Pancreas (tissue), 10 donors: Measurements from ENCODE around the gene MTX2. TPM values are rescaled to one million over a fixed set of nuclear protein-coding genes. Genes with fewer than 3 reads are reported as not detected.
"Not testable (repeated sequence)": the region's sequence is repeated elsewhere in the genome, so short reads cannot be mapped to it uniquely, and the experiment has no call there.

ENCODE experiments used
- ATAC-seq, 4 donors: fragments of 200-7000 bp; cut with Tn5 transposase; one replicate each; pipeline versions ENCODE4 v1.8.0 to v1.9.1; 2020; ENCODE audit warnings: mild to moderate bottlenecking in 4 of 4, moderate library complexity in 4 of 4
- DNase-seq, 6 donors: peaks; one replicate each; pipeline ENCODE4 v3.0.0-alpha.2; 2020
- FAIRE-seq: peaks from 2 replicates; lab custom pipeline; 2012; peaks lifted over from hg19 to GRCh38; lab: Jason Lieb, UNC
- H3K27ac ChIP-seq, 4 donors: fragments of 200-600 bp; sonication (generic); 1 replicate in 3 of 4; 2 replicates in 1 of 4; pipeline versions ENCODE4 v1.5.0 to v1.8.0; 2020
- H3K27me3 ChIP-seq, 4 donors: fragments of 200-600 bp; one replicate each; pipeline ENCODE4 v1.8.0; 2021
- H3K36me3 ChIP-seq, 3 donors: fragments of 200-600 bp; sonication (generic) in 1 of 3; one replicate each; pipeline versions ENCODE4 v1.5.0 to v1.8.0; 2020 to 2021
- H3K4me1 ChIP-seq, 3 donors: fragments of 200-600 bp; one replicate each; pipeline ENCODE4 v1.8.0; 2021
- H3K4me3 ChIP-seq, 4 donors: fragments of 200-600 bp; sonication (generic) in 2 of 4; one replicate each; pipeline versions ENCODE4 v1.5.0 to v1.8.0; 2020 to 2021
- H3K9me3 ChIP-seq, 4 donors: fragments of 200-600 bp; one replicate each; pipeline ENCODE4 v1.8.0; 2021
- CTCF ChIP-seq, 4 donors: fragments of 200-600 bp; sonication (generic) in 3 of 4; IDR thresholded peaks; one replicate each; pipeline versions ENCODE4 v1.5.0 to v1.8.0; 2021; ENCODE audit warnings: antibody characterized with exemption in 4 of 4
- WGBS, 2 donors: extraction: QIAGEN DNeasy Blood & Tissue Kit; methylation state at CpG; one replicate each; pipeline ENCODE4 v1.1.7; 2013; 5-methylcytosine and 5-hydroxymethylcytosine counted together
- intact Hi-C, 3 donors: fragments of 100-400 bp; cut with DNase I; formaldehyde crosslinking; loops; one replicate each; pipeline versions ENCODE4 v1.11.1 to v1.14.2; 2022
- polyA plus RNA-seq, 2 donors: library from polyadenylated mRNA; stranded (reverse); fragments of 200-250 nt; gene quantifications; one replicate each; pipeline ENCODE4 v1.2.3, GENCODE V29; 2013
- total RNA-seq, 6 donors: library from RNA; stranded (reverse); fragmentation: NEBNext Ultra II Directional in 4 of 6; extraction: Animal tissue kit (Norgen Biotek cat#: 25700) in 4 of 6; gene quantifications; one replicate each; pipeline versions ENCODE4 v1.2.1 to v1.2.4, GENCODE V29; 2021 to 2023
- donor health status: healthy with polysubstance abuse.
- donor health status: DM: no; HTN: no; CAD: no; lungs with moderate emphysema.
- donor health status: DM: no; HTN: no; CAD: no.
- donor health status: control.
- donor health status: control.
- donor health status: Bipolar disorder and iron deficiency.
- donor health status: DM: yes; HTN: yes; CAD: no.
- donor health status: DM: no; HTN: no; CAD: no.
- donor health status: DM: no; HTN: no; CAD: no.
- donor health status: DM: yes; HTN: yes; CAD: no.

MTX2 gene
- total and polyA plus RNA-seq, 8 donors = 8.1 to 28.3 (median 10.5) TPM

DNA sequence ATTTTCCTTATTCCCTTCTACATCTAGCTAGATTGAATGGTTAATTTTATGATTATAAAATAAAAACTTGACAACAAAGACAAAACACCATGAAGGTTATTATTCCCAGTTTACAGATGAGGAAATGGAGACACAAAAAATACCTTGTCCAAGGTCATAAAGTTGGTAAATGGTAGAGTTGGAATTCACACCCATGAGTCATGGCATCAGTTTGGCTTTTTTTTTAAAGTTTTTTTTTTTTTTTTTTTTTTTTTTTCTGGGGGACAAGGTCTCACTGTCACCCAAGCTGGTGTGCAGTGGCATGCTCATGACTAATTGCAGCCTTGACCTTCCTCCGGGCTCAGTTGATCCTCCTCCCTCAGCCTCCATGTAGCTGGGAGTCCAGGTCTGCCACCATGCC, 70.0 kb downstream of the MTX2 start:
- Histone ChIP-seq H3K9me3 (no peaks in the 10 kb centered on the region), H3K36me3 (peaks cover 0 to 19% (median 0%) of the 10 kb centered on the region in 3 donors), H3K27me3 (no peaks in the 10 kb centered on the region), H3K4me1 (no peaks in the 10 kb centered on the region), H3K27ac (no peak overlapping the region), H3K4me3 (no peak overlapping the region)
- TF ChIP-seq CTCF (IDR thresholded peaks at IDR 0.05) = no peak
- intact Hi-C loops = no loop called here
- ATAC-seq = no peak
- 95 to 100% methylated on average over 1 of the region's 1 CpG for WGBS, 2 donors
- no peak for DNase-seq
- no peak for FAIRE-seq

DNA sequence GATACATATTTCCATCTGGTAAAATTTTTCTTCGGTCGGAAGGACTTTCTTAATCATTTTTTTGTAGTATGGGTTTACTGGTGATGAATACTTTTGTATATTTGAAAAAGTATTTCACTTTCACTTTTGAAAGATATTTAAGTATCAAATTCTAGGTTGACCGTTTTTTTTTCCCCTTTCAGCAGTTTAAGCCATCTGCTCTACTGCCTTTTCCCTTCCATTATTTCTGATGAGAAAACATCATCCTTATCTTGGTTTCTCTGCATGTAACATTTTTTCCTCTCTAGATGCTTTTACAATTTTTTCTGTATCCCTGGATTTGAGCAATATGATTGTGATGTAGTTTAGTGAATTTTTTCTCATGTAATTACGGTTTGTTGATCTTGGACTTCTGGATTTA, 87.0 kb downstream of the MTX2 start:
- Histone ChIP-seq H3K27ac (no peak overlapping the region), H3K36me3 (no peaks in the 10 kb centered on the region), H3K4me3 (no peak overlapping the region), H3K9me3 (no peaks in the 10 kb centered on the region), H3K27me3 (no peaks in the 10 kb centered on the region), H3K4me1 (no peaks in the 10 kb centered on the region)
- FAIRE-seq (no peak), DNase-seq (no peak), ATAC-seq (no peak)
- no peak for TF ChIP-seq CTCF (IDR thresholded peaks at IDR 0.05)
- 81 to 90% methylated on average over 4 of the region's 4 CpGs for WGBS, 2 donors
- intact Hi-C loops = no loop called here

GRCh38 chr2:176364273-176364977, 95.2 kb downstream of the MTX2 start:
- Histone ChIP-seq H3K27ac (no peak overlapping the region), H3K4me3 (no peak overlapping the region), H3K9me3 (no peaks in the 10 kb centered on the region), H3K27me3 (no peaks in the 10 kb centered on the region), H3K4me1 (no peaks in the 10 kb centered on the region), H3K36me3 (no peaks in the 10 kb centered on the region)
- intact Hi-C loops = no loop called here
- TF ChIP-seq CTCF (IDR thresholded peaks at IDR 0.05) = no peak
- no peak for FAIRE-seq
- ATAC-seq = no peak
- no peak for DNase-seq
- 56 to 67% methylated on average over 3 of the region's 3 CpGs for WGBS, 2 donors

- no peak for DNase-seq
- 55 to 65% methylated on average over 1 of the region's 1 CpG for WGBS, 2 donors
- no peaks in the 10 kb centered on the region for H3K27me3 ChIP-seq
- TF ChIP-seq CTCF (IDR thresholded peaks at IDR 0.05) = no peak
- H3K4me1 ChIP-seq = no peaks in the 10 kb centered on the region
- no peak for ATAC-seq
- no peaks in the 10 kb centered on the region for H3K36me3 ChIP-seq
- H3K9me3 ChIP-seq = no peaks in the 10 kb centered on the region
- intact Hi-C loops = no loop called here
- no peak overlapping the region for H3K27ac ChIP-seq
- H3K4me3 ChIP-seq = no peak overlapping the region
- FAIRE-seq = no peak
These were observed 99.1 kb downstream of the MTX2 start for GRCh38 chr2:176368349-176368748.

DNA sequence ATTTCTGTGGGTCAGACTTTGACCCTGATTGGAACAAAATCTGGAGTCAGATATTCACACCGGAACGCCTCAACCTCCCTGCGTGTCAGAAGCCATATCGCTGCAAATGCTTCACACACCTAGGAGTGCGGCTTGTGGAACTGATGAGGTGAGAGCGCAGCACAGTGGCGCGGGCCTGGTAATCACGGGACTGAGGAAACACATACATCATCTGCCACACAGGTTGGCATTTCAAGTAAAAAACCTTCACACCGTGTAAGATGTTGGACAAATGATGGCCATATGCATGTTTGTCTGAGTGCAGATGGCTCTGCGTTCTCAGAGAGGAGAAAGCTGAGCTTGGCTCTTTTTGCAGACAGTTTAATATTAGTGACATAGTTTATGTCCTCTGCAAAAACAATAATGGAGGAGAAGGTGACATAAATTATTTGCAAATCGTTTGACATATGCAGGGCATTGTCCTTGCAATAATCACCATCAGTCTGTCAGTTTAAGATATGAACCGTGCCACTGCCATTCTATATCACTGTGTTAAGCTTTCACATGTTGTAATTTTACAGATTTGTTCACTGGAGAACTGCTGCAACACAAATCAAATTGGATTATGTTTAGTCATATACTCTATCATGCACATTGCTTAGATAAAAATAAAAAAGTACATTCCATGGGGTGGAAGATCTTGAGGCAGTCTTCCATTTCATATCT, 101.4 kb downstream of the MTX2 start:
- FAIRE-seq = no peak
- WGBS, 2 donors = 51 to 55% methylated on average over 13 of the region's 13 CpGs
- intact Hi-C loops = no loop called here
- DNase-seq = no peak
- ATAC-seq = no peak
- TF ChIP-seq CTCF (IDR thresholded peaks at IDR 0.05) = no peak
- H3K4me3 ChIP-seq = no peak overlapping the region
- no peaks in the 10 kb centered on the region for H3K4me1 ChIP-seq
- no peaks in the 10 kb centered on the region for H3K9me3 ChIP-seq
- H3K27me3 ChIP-seq = peaks cover 0 to 16% (median 0%) of the 10 kb centered on the region in 4 donors
- H3K27ac ChIP-seq = no peak overlapping the region
- H3K36me3 ChIP-seq = no peaks in the 10 kb centered on the region

GRCh38 chr2:176373155-176373554, 103.9 kb downstream of the MTX2 start:
- H3K4me1 ChIP-seq, intact Hi-C loops: not testable (repeated sequence)

More at GRCh38 chr2:176373155-176373554, 103.9 kb downstream of the MTX2 start:
- not testable (repeated sequence) for H3K4me3 ChIP-seq, H3K9me3 ChIP-seq, FAIRE-seq, ATAC-seq, DNase-seq, H3K36me3 ChIP-seq, H3K27ac ChIP-seq
- 42 to 63% methylated on average over 1 of the region's 1 CpG for WGBS, 2 donors
- H3K27me3 ChIP-seq = peaks cover 0 to 19% (median 0%) of the 10 kb centered on the region in 4 donors
